Thyroid gland (tissue), 4 donors: ENCODE results near the gene PPP2R2C.

Experiments used
- POLR2A ChIP-seq, 2 donors: fragments of 450-650 bp; IDR thresholded peaks; one replicate each; pipeline ENCODE4 v1.6.1; 2017; ENCODE audit warnings: antibody characterized with exemption in 2 of 2, mild to moderate bottlenecking in 2 of 2, moderate library complexity in 1 of 2
- TF ChIP-seq, protein P1 (sequence below), 6 experiments: fragments of 200-600 bp in 3 of 6; fragments of 450-650 bp in 3 of 6; sonication (generic) in 3 of 6; IDR thresholded peaks; one replicate each; pipeline ENCODE4 v1.5.1; 2016 to 2019; ENCODE audit warnings: antibody characterized with exemption in 6 of 6, mild to moderate bottlenecking in 2 of 6, inconsistent platforms in 1 of 6, moderate library complexity in 1 of 6

DNA sequence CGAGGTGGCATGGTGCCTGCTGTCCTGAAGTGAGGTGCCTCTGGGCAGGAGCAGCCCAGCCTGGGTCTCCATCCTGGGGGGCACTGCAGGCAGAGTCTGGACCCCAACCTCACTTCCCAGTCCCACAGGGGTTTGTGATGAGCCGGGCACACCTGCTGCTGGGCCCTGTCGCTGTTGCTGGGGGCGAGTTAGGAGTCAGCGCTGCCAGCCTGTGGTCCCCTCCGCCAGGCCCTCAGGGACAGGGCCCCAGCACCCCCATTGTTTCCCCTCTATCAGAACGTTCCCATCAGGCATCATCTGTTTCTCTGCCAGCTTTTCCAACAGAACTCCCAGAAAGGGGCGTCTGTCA, 179.3 kb downstream of the PPP2R2C start:
- TF ChIP-seq, protein P1, sequence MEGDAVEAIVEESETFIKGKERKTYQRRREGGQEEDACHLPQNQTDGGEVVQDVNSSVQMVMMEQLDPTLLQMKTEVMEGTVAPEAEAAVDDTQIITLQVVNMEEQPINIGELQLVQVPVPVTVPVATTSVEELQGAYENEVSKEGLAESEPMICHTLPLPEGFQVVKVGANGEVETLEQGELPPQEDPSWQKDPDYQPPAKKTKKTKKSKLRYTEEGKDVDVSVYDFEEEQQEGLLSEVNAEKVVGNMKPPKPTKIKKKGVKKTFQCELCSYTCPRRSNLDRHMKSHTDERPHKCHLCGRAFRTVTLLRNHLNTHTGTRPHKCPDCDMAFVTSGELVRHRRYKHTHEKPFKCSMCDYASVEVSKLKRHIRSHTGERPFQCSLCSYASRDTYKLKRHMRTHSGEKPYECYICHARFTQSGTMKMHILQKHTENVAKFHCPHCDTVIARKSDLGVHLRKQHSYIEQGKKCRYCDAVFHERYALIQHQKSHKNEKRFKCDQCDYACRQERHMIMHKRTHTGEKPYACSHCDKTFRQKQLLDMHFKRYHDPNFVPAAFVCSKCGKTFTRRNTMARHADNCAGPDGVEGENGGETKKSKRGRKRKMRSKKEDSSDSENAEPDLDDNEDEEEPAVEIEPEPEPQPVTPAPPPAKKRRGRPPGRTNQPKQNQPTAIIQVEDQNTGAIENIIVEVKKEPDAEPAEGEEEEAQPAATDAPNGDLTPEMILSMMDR (IDR thresholded peaks at IDR 0.05), result no peak
- no peak for TF ChIP-seq POLR2A (IDR thresholded peaks at IDR 0.05)
